ENCODE results near the gene CHRNG. TPM values are rescaled to one million over a fixed set of nuclear protein-coding genes. Genes with fewer than 3 reads are reported as not detected.

CHRNG gene
- total and polyA plus RNA-seq, 2 experiments from 2014 or later: not detected

GRCh38 chr2:232533944-232534710 lies 5.4 kb upstream of the CHRNG start:
- no peaks in the 10 kb centered on the region for H3K79me2 ChIP-seq (replicated peaks; ENCODE audit: insufficient read depth)
- Mint-ChIP-seq H3K9me3 (peaks cover 8% of the 10 kb centered on the region; the same call in 2 of the 3 replicates), H3K4me1 (peaks cover 26% of the 10 kb centered on the region), H3K27me3 (ENCODE audit: insufficient read depth, low read depth, poor library complexity) (peaks cover 16% of the 10 kb centered on the region), H3K27ac (no peak overlapping the region), H3K4me3 (no peak overlapping the region), H3K36me3 (ENCODE audit: low read depth) (peaks cover 4% of the 10 kb centered on the region; the same call in 1 of the 3 replicates)
- no peak overlapping the region for H3K4me2 ChIP-seq
- H3K4me3 ChIP-seq: no peak overlapping the region
- TF ChIP-seq EZH2 (IDR thresholded peaks at IDR 0.05; ENCODE audit: low read depth, unreplicated experiment) (no peak), ETS1 (IDR thresholded peaks at IDR 0.05) (no peak), ZNF331 (CRISPR knock-in tag; IDR thresholded peaks at IDR 0.05; ENCODE audit: low read depth) (no peak), ZNF462 (CRISPR knock-in tag; IDR thresholded peaks at IDR 0.05) (no peak), EZH2phosphoT487 (IDR thresholded peaks at IDR 0.05; ENCODE audit: unreplicated experiment) (no peak), POLR2AphosphoS5 (IDR thresholded peaks at IDR 0.05; ENCODE audit: low read depth) (no peak), CTCF (conservative IDR thresholded peaks at IDR 0.05; ENCODE audit: low read depth in 2 of 2) (no peak), NANOG (IDR thresholded peaks at IDR 0.05; ENCODE audit: borderline replicate concordance) (no peak), STAT1 (IDR thresholded peaks at IDR 0.05; ENCODE audit: unreplicated experiment) (no peak), JUNB (IDR thresholded peaks at IDR 0.05; ENCODE audit: unreplicated experiment) (no peak), CREB1 (CRISPR knock-in tag; IDR thresholded peaks at IDR 0.05; ENCODE audit: low read depth) (no peak), REST (IDR thresholded peaks at IDR 0.05; ENCODE audit: unreplicated experiment) (no peak), ZNF114 (CRISPR knock-in tag; IDR thresholded peaks at IDR 0.05) (no peak)
- H4K20me1 ChIP-seq (replicated peaks; ENCODE audit: insufficient read depth): no peaks in the 10 kb centered on the region; the same call in 1 of the 2 replicates
- no peak for DNase-seq (ENCODE audit: low spot score)
- no peaks in the 10 kb centered on the region for H3K27me3 ChIP-seq (ENCODE audit: insufficient read depth)
- no peaks in the 10 kb centered on the region for H3K36me3 ChIP-seq (ENCODE audit: insufficient read depth)
- peaks cover 4% of the 10 kb centered on the region; the same call in 1 of the 2 replicates for H3K4me1 ChIP-seq (ENCODE audit: insufficient read depth)
- peak; percentile 9; the same call in 1 of the 3 replicates for ATAC-seq
- no peak overlapping the region for H2AFZ ChIP-seq
- no peaks in the 10 kb centered on the region for H3K9me2 ChIP-seq (ENCODE audit: insufficient read depth)
- H3K27ac ChIP-seq (ENCODE audit: low read depth): no peak overlapping the region
- H3F3A ChIP-seq (replicated peaks; ENCODE audit: low read depth): no peaks in the 10 kb centered on the region
